ENCODE data around the gene NARF.
"Not testable (repeated sequence)": the region's sequence is repeated elsewhere in the genome, so short reads cannot be mapped to it uniquely, and the experiment has no call there.

NARF gene

DNA sequence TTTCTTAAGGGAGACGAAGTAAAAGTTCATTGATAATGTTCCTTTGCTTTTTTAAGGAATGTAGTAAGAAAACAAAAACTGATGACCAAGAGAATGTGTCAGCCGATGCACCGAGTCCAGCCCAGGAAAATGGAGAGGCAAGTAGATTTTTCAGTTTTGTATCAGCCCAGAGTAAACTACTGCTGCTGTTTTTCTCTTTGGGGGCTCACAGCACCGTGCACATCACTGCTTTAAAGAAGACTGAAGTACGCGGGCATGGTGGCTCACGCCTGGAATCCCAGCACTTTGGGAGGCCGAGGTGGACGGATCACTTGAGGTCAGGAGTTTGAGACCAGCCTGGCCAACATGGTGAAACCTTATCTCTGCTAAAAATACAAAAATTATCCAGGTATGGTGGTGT lies 1.4 kb downstream of the NARF start:
- not testable (repeated sequence) for H3K4me1 ChIP-seq (ENCODE audit: insufficient read depth, low read length); H3K9me3 ChIP-seq (ENCODE audit: insufficient read depth, low read depth, low read length); H3K27ac ChIP-seq (ENCODE audit: low read depth, low read length); H3K9ac ChIP-seq (ENCODE audit: low read depth, low read length); H3K27me3 ChIP-seq (ENCODE audit: insufficient read depth, low read length)
- Histone ChIP-seq H3K36me3 (ENCODE audit: insufficient read depth, low read length) (peaks cover 46% of the 10 kb centered on the region), H3K4me3 (ENCODE audit: low read length) (peak overlapping the region; percentile 78; the same call in 1 of the 2 replicates)
- WGBS, result 97% methylated on average over 9 of the region's 9 CpGs

DNA sequence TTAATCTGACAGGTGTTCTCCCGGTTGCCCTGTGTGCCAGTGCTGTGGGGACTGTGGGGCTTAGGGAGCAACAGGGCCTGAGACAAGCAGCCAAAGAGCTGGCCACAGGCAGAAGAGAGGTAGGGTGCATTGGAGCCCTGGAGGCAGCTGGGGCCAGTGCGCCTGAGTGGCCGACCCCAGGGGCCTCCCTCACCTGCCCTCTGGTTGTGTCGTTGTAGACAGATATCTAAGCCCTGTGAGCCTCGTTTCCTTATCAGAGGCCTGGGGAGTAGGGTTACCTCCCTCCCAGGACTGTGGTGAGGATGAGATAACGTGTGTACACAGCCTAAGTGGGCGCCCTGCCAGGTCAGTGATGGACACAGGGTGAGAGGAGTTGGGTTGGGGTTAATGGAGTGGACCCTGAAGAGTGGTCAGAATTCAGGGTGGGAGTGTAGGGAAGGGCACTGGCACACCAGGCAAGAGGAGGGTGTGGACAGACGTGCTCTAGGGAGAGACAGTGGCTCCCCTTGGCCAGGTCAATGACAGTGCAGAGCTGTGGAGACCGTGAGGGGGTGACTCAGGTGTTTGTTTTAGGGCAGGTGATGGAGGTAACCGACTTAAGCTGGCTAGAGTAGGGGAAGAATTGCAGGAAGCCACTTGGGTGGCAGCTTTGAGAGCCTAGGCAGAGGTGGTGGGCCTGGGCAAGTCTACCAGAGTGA lies 3.4 kb downstream of the NARF start:
- 87% methylated on average over 10 of the region's 10 CpGs for WGBS
- no peak overlapping the region for H3K4me3 ChIP-seq (ENCODE audit: low read length)
- no peaks in the 10 kb centered on the region for H3K27me3 ChIP-seq (ENCODE audit: insufficient read depth, low read length)
- peaks cover 66% of the 10 kb centered on the region for H3K36me3 ChIP-seq (ENCODE audit: insufficient read depth, low read length)
- H3K9ac ChIP-seq (ENCODE audit: low read depth, low read length), result no peak overlapping the region
- no peaks in the 10 kb centered on the region for H3K9me3 ChIP-seq (ENCODE audit: insufficient read depth, low read depth, low read length)
- peaks cover 5% of the 10 kb centered on the region; the same call in 1 of the 2 replicates for H3K4me1 ChIP-seq (ENCODE audit: insufficient read depth, low read length)
- H3K27ac ChIP-seq (ENCODE audit: low read depth, low read length), result no peak overlapping the region

DNA sequence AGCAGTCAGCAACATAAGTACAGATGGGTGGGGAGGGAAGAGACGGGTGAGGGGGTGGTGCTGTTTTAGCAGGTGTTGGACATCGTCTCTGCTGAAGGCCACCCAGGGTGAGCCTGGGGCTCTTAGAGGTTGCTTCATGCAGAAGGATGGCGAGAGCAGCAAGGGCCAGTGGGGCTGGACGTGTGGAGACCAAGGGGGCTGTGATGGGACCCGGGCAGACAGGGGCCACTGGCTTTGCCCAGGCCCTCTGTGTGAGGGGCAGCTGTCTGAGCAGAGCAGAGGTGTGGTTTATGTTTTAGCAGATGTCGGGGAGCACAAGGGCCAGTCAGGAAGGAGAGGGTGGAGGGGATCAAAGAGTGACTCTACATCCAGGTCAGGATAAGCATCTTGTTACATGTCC lies 4.8 kb downstream of the NARF start:
- Histone ChIP-seq H3K27ac (ENCODE audit: low read depth, low read length) (no peak overlapping the region), H3K4me1 (ENCODE audit: insufficient read depth, low read length) (no peaks in the 10 kb centered on the region), H3K9ac (ENCODE audit: low read depth, low read length) (no peak overlapping the region), H3K36me3 (ENCODE audit: insufficient read depth, low read length) (peaks cover 77% of the 10 kb centered on the region), H3K27me3 (ENCODE audit: insufficient read depth, low read length) (no peaks in the 10 kb centered on the region), H3K4me3 (ENCODE audit: low read length) (no peak overlapping the region), H3K9me3 (ENCODE audit: insufficient read depth, low read depth, low read length) (no peaks in the 10 kb centered on the region)
- 93% methylated on average over 6 of the region's 6 CpGs for WGBS

DNA sequence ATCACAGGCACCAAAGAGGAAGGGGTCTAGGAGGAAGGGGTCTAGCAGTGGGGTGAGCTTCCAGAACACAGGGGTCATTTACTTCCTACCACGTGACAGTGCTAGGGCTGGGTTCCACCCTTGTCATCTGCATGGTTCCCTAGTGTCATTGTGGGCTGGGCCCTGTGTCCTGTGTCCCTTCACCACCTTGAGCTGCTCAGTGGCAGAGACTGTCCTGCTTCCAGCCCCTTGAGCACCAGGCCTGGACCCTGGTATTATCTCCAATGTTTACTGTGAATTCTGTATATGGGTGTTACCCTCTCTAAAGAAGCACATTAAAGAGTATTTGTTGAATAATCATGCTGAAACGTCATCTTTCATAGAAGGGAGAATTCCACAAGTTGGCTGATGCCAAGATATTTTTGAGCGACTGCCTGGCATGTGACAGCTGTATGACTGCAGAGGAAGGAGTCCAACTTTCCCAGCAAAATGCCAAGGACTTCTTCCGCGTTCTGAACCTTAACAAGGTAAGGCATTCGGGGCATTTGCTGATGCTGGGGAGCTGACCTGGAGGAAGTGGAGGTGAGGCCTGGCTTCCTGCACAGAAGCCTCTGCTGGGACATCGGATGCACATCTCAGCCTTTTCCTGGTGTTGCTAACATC lies 5.5 kb downstream of the NARF start:
- Histone ChIP-seq H3K27me3 (ENCODE audit: insufficient read depth, low read length) (no peaks in the 10 kb centered on the region), H3K27ac (ENCODE audit: low read depth, low read length) (no peak overlapping the region), H3K9ac (ENCODE audit: low read depth, low read length) (no peak overlapping the region), H3K4me1 (ENCODE audit: insufficient read depth, low read length) (no peaks in the 10 kb centered on the region), H3K36me3 (ENCODE audit: insufficient read depth, low read length) (peaks cover 84% of the 10 kb centered on the region), H3K4me3 (ENCODE audit: low read length) (no peak overlapping the region), H3K9me3 (ENCODE audit: insufficient read depth, low read depth, low read length) (no peaks in the 10 kb centered on the region)
- WGBS, result 96% methylated on average over 7 of the region's 7 CpGs

DNA sequence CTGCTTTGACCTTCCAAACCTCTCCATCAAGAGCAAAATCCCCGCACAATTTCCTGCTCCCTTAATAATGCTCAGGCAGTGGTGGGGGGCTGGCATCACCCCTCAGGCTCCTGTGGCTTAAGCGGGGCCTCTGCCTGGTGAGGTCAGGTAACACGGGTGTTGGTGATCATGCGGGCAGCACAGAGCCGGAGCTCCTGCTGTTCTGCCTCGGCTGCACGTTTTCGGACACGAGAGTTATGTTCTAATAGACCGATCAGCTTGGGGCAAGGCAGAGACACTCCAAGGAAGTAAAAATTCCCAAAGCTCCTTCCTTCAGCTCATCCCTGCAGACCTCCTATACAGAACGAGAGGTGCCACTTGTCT lies 6.0 kb downstream of the NARF start:
- Histone ChIP-seq H3K9me3 (ENCODE audit: insufficient read depth, low read depth, low read length) (no peaks in the 10 kb centered on the region), H3K27me3 (ENCODE audit: insufficient read depth, low read length) (no peaks in the 10 kb centered on the region), H3K9ac (ENCODE audit: low read depth, low read length) (no peak overlapping the region), H3K36me3 (ENCODE audit: insufficient read depth, low read length) (peaks cover 89% of the 10 kb centered on the region), H3K27ac (ENCODE audit: low read depth, low read length) (no peak overlapping the region), H3K4me3 (ENCODE audit: low read length) (no peak overlapping the region), H3K4me1 (ENCODE audit: insufficient read depth, low read length) (no peaks in the 10 kb centered on the region)
- 96% methylated on average over 11 of the region's 11 CpGs for WGBS

DNA sequence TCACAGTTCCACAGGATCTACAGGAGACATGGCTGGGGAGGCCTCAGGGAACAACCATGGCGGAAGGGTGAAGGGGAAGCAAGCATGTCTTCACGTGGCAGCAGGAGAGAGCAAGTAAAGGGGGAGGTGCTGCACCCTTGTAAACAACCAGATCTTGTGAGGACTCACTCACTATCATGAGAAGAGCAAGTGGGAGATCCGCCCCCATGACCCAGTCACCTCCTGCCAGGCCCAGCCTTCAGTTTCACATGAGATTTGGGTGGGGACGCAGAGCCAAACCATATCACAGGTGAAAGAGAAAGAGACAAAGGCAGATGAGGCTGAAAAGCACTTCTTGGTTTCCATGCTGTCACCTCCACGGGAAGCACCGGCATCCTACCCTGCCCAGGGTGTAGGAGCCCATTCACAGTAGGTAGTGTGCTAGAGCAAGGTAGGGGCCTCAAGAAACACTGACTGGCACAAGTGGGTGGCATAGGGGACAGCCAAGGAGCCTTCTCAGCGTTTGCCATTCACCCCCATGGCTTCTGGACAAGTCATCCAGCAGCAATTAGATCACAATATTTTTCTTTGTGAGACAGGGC lies 6.6 kb downstream of the NARF start:
- 82% methylated on average over 7 of the region's 7 CpGs for WGBS
- no peaks in the 10 kb centered on the region for H3K4me1 ChIP-seq (ENCODE audit: insufficient read depth, low read length)
- H3K9ac ChIP-seq (ENCODE audit: low read depth, low read length), result no peak overlapping the region
- peaks cover 90% of the 10 kb centered on the region for H3K36me3 ChIP-seq (ENCODE audit: insufficient read depth, low read length)
- H3K27ac ChIP-seq (ENCODE audit: low read depth, low read length), result no peak overlapping the region
- no peaks in the 10 kb centered on the region for H3K27me3 ChIP-seq (ENCODE audit: insufficient read depth, low read length)
- no peak overlapping the region for H3K4me3 ChIP-seq (ENCODE audit: low read length)
- H3K9me3 ChIP-seq (ENCODE audit: insufficient read depth, low read depth, low read length), result no peaks in the 10 kb centered on the region

DNA sequence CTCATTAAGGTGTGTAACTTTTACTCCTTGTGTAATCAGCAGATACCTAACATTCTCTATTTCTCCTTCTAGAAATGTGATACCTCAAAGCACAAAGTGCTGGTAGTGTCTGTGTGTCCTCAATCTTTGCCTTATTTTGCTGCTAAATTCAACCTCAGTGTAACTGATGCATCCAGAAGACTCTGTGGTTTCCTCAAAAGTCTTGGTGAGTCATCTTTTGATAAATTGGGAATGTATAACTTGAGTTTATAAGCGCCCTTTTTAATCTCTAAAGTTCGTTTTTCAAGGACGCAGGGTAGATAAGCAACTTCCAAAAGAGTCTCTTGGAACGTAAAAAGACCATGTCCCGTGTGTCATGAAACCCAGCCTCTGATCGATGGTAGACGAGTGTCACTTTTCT lies 10.2 kb downstream of the NARF start:
- H3K36me3 ChIP-seq (ENCODE audit: insufficient read depth, low read length), result peaks cover 72% of the 10 kb centered on the region
- no peaks in the 10 kb centered on the region for H3K4me1 ChIP-seq (ENCODE audit: insufficient read depth, low read length)
- H3K27me3 ChIP-seq (ENCODE audit: insufficient read depth, low read length), result no peaks in the 10 kb centered on the region
- H3K9ac ChIP-seq (ENCODE audit: low read depth, low read length), result no peak overlapping the region
- 94% methylated on average over 7 of the region's 7 CpGs for WGBS
- H3K4me3 ChIP-seq (ENCODE audit: low read length), result no peak overlapping the region
- H3K27ac ChIP-seq (ENCODE audit: low read depth, low read length), result no peak overlapping the region
- H3K9me3 ChIP-seq (ENCODE audit: insufficient read depth, low read depth, low read length), result no peaks in the 10 kb centered on the region

DNA sequence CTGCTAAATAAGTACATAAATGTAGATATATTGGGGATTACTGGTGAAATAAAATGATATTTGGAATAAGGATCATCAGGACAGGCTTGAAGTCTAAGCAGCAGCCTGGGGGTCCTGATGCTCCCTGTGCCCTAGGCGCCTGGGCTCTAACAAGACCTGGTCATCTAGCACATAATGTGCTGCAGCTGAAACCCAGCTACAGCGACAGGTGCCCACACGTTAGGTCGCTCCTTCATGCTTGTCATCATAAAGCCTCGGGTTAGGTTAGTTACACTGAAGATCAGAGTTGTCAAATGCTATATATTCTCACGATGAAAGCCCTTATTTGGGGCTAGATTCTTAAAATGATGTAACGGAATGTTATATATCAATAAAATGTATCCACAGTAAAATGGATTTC lies 11.5 kb downstream of the NARF start:
- Histone ChIP-seq H3K27ac (ENCODE audit: low read depth, low read length) (no peak overlapping the region), H3K27me3 (ENCODE audit: insufficient read depth, low read length) (no peaks in the 10 kb centered on the region), H3K9me3 (ENCODE audit: insufficient read depth, low read depth, low read length) (no peaks in the 10 kb centered on the region), H3K9ac (ENCODE audit: low read depth, low read length) (no peak overlapping the region), H3K36me3 (ENCODE audit: insufficient read depth, low read length) (peaks cover 73% of the 10 kb centered on the region), H3K4me3 (ENCODE audit: low read length) (no peak overlapping the region), H3K4me1 (ENCODE audit: insufficient read depth, low read length) (no peaks in the 10 kb centered on the region)
- 98% methylated on average over 6 of the region's 7 CpGs for WGBS

DNA sequence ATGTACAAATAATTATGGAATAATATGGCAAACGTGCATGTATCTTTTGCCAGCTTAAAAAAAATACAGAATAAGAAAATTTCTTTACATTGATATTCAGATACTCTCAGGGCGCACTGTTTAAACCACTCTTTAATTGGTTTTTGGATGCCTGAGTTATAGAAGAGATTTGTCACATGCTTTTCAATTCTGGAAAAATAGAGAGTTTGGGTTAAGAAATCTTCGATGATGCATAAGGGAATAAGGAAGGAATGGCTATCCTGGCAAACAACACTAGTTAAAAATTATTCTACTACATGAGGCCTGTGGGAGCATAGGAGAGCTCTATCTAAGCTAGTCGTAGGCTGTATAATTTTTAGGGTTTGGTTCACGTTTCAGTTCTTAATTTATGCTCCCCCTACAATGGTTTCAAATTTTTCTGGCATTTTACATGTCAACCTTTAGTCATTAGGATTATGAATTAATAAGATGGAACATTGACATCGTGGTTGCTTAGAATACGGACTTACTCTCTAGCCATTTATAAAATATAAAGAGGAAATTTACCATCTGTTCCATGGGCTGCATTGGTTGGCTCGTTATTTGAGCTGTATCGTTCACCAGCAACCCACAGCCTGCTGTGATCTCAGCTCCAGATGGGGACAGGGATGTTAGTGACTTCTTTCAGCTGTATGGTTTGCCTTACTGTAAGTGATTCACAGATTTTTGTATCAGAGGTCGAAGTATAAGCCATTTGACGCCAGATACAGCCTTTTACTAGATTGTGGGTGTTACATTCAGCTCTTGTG lies 15.9 kb downstream of the NARF start:
- 94% methylated on average over 8 of the region's 11 CpGs for WGBS
- Histone ChIP-seq H3K27me3 (ENCODE audit: insufficient read depth, low read length) (no peaks in the 10 kb centered on the region), H3K9ac (ENCODE audit: low read depth, low read length) (no peak overlapping the region), H3K9me3 (ENCODE audit: insufficient read depth, low read depth, low read length) (no peaks in the 10 kb centered on the region), H3K36me3 (ENCODE audit: insufficient read depth, low read length) (peaks cover 58% of the 10 kb centered on the region), H3K4me3 (ENCODE audit: low read length) (no peak overlapping the region), H3K4me1 (ENCODE audit: insufficient read depth, low read length) (no peaks in the 10 kb centered on the region), H3K27ac (ENCODE audit: low read depth, low read length) (no peak overlapping the region)

DNA sequence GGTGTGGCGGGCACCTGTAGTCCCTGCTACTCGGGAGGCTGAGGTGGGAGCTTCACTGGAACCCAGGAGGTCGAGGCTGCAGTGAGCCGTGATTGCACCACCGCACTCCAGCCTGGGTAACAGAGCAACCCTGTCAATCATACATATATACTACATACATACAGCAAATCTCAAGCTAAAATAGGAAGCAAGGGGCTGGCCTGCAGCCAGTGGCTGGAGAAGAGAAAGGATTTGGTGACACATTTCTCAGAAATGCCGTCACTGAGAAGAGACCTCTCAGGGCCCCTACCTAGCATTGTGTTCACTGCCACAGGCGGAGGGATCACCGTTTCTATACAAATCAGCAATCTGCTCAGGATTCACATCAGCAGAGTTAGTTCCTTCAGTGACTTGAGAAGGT lies 16.9 kb downstream of the NARF start:
- Histone ChIP-seq H3K27ac (ENCODE audit: low read depth, low read length) (no peak overlapping the region), H3K4me1 (ENCODE audit: insufficient read depth, low read length) (no peaks in the 10 kb centered on the region), H3K9ac (ENCODE audit: low read depth, low read length) (no peak overlapping the region), H3K36me3 (ENCODE audit: insufficient read depth, low read length) (peaks cover 61% of the 10 kb centered on the region), H3K9me3 (ENCODE audit: insufficient read depth, low read depth, low read length) (no peaks in the 10 kb centered on the region), H3K4me3 (ENCODE audit: low read length) (no peak overlapping the region), H3K27me3 (ENCODE audit: insufficient read depth, low read length) (no peaks in the 10 kb centered on the region)
- 93% methylated on average over 8 of the region's 8 CpGs for WGBS

DNA sequence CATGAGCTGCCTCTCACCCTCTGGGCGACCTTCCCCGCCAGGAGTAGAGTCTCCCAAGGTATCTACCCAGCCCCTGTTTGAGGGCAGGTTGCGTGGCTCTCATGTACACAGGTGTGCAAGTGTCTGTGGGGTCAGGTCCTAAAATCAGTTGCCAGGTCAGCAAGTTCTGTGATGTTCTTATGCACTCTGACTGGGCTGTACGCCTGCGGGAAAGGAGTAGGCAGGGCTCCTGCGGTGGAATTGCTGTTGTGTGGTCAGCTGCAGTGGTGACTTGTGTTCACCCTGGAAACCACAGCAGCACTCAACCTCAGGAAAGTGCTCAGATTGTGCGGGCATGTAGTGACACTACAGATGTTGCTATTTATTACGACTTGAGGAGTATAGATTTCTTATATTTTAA lies 19.4 kb downstream of the NARF start:
- no peak overlapping the region for H3K9ac ChIP-seq (ENCODE audit: low read depth, low read length)
- no peak overlapping the region for H3K27ac ChIP-seq (ENCODE audit: low read depth, low read length)
- no peaks in the 10 kb centered on the region for H3K27me3 ChIP-seq (ENCODE audit: insufficient read depth, low read length)
- WGBS, result 95% methylated on average over 8 of the region's 8 CpGs
- H3K4me3 ChIP-seq (ENCODE audit: low read length), result no peak overlapping the region
- H3K4me1 ChIP-seq (ENCODE audit: insufficient read depth, low read length), result no peaks in the 10 kb centered on the region
- no peaks in the 10 kb centered on the region for H3K9me3 ChIP-seq (ENCODE audit: insufficient read depth, low read depth, low read length)
- peaks cover 70% of the 10 kb centered on the region for H3K36me3 ChIP-seq (ENCODE audit: insufficient read depth, low read length)

Measured in HUES64 (cell line).